Gastrocnemius medialis (tissue), 4 donors: ENCODE results near the gene WWOX. TPM values are rescaled to one million over a fixed set of nuclear protein-coding genes. Genes with fewer than 3 reads are reported as not detected.

Experiments used
- ATAC-seq, 2 donors: fragments of 150-250 bp; one replicate each; pipeline ENCODE4 v1.9.1; 2016
- DNase-seq, 2 donors: peaks; one replicate each; pipeline ENCODE4 v3.0.0-alpha.2; 2019
- H3K27ac ChIP-seq, 4 donors: fragments of 200-600 bp; sonication (generic); 1 replicate in 1 of 4; 2 replicates in 3 of 4; pipeline ENCODE4 v1.5.1; 2016 to 2018; ENCODE audit warnings: mild to moderate bottlenecking in 2 of 4, moderate library complexity in 1 of 4
- H3K27me3 ChIP-seq, 3 donors: fragments of 200-600 bp; sonication (generic) in 2 of 3; 1 replicate in 1 of 3; 2 replicates in 2 of 3; pipeline versions ENCODE4 v1.5.1 to v1.6.0; 2016 to 2019; ENCODE audit warnings: mild to moderate bottlenecking in 1 of 3, moderate library complexity in 1 of 3
- H3K36me3 ChIP-seq, 2 donors: fragments of 200-600 bp; sonication (generic) in 1 of 2; one replicate each; pipeline ENCODE4 v1.5.1; 2017 to 2018
- H3K4me1 ChIP-seq, 2 donors: fragments of 200-600 bp; sonication (generic) in 1 of 2; one replicate each; pipeline ENCODE4 v1.5.1; 2016 to 2017; ENCODE audit warnings: mild to moderate bottlenecking in 2 of 2
- H3K4me3 ChIP-seq, 4 donors: fragments of 200-600 bp; sonication (generic) in 3 of 4; 1 replicate in 1 of 4; 2 replicates in 3 of 4; pipeline ENCODE4 v1.5.1; 2016 to 2019; ENCODE audit warnings: mild to moderate bottlenecking in 2 of 4
- H3K9me3 ChIP-seq, 3 donors: fragments of 200-600 bp; sonication (generic) in 2 of 3; 1 replicate in 1 of 3; 2 replicates in 2 of 3; pipeline ENCODE4 v1.5.1; 2016 to 2019
- CTCF ChIP-seq, 5 experiments: fragments of 450-650 bp in 3 of 5; fragments of 200-600 bp in 2 of 5; sonication (generic) in 2 of 5; IDR thresholded peaks in 4 of 5; conservative IDR thresholded peaks in 1 of 5; 1 replicate in 4 of 5; 2 replicates in 1 of 5; pipeline ENCODE4 v1.5.1; 2016 to 2019; ENCODE audit warnings: antibody characterized with exemption in 5 of 5, mild to moderate bottlenecking in 3 of 5, moderate library complexity in 3 of 5
- POLR2A ChIP-seq, 2 donors: fragments of 450-650 bp; IDR thresholded peaks; one replicate each; pipeline ENCODE4 v1.6.1; 2017; ENCODE audit warnings: antibody characterized with exemption in 2 of 2, mild to moderate bottlenecking in 2 of 2, moderate library complexity in 2 of 2
- in situ Hi-C, 4 donors: fragments of 200-750 bp; cut with MboI; loops; one replicate each; pipeline versions ENCODE4 v1.15.0 to v1.8.0; 2017; ENCODE audit warnings: low sequenced_read_pairs in 4 of 4
- intact Hi-C: fragments of 100-400 bp; cut with DNase I; formaldehyde crosslinking; loops from one replicate; pipeline ENCODE4 v1.15.1; 2023; ENCODE audit warnings: low total_unique reads
- total RNA-seq, 4 donors: library from RNA; depleted of rRNA; stranded (reverse); fragments of >200 nt; gene quantifications; one replicate each; pipeline versions ENCODE4 v1.1.0 to v1.2.3, GENCODE V29; 2016

WWOX gene
- total RNA-seq, 4 donors from 2014 or later: 3.3 to 13.0 (median 6.0) TPM

DNA sequence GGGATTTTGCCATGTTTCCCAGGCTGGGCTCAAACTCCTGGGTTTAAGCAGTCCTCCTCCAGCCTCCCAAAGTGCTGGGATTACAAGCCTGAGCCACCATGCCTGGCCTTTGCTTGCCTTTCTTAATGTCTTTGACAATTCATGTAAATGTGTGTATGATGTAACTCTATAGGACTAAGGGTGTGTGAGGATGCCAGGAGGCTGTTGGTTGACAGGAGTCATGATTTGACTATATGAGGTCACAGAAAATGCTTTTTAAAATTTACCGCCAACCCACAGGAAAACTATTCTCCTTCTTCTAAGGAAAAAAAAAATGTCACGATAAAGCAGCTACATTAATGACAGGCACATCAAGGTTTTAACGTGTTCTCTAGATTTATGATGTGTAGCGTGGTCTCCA, 118.8 kb downstream of the WWOX start:
- Histone ChIP-seq H3K9me3 (no peaks in the 10 kb centered on the region), H3K36me3 (no peaks in the 10 kb centered on the region), H3K4me3 (no peak overlapping the region), H3K4me1 (peaks cover 0 to 5% of the 10 kb centered on the region in 2 donors), H3K27me3 (no peaks in the 10 kb centered on the region), H3K27ac (no peak overlapping the region)
- ATAC-seq (no peak), DNase-seq (no peak)
- in situ Hi-C loops: no loop called here
- TF ChIP-seq POLR2A (IDR thresholded peaks at IDR 0.05): no peak
- TF ChIP-seq CTCF (IDR thresholded peaks at IDR 0.05 in 4 of 5, conservative IDR thresholded peaks at IDR 0.05 in 1 of 5): no peak
- intact Hi-C loops: no loop called here

DNA sequence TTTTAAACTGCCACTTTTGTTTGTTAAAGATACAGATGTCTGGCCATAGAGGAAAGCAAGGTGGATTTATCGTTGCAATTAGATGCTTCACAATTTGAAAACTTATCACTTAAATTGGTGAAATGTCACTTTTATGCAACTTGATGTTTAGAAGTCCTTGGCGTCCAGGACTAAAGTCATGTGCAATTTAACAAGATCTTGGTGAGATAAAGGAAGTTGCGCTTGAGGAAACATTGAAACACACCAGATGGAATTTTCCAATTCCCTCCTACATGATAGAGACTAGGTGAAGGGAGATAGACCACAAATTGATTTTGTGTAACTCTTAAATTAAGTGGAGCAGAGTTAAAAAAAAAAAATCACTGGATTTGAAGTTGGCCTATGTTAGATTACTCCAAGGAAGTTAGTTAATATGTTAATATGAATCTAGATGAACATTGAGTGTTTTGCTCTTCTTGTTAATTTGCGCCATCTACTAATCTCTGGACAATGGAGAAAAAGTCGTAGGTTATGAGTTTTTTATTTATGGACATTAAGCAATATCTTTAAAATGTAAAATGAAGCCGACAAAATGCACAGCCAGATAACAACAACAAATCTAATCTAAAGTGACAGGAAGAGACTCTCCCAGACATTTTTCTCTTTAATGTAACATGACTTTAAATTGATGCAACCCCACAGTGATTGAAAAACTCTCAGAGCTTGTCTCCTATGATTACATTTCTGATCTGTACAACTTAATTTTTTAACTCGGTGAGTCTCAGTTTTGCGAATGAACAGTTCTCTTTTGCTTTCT, 119.6 kb downstream of the WWOX start:
- H3K4me3 ChIP-seq: no peak overlapping the region
- no peaks in the 10 kb centered on the region for H3K36me3 ChIP-seq
- ATAC-seq (no peak), DNase-seq (no peak)
- no peaks in the 10 kb centered on the region for H3K27me3 ChIP-seq
- intact Hi-C loops (no loop called here), in situ Hi-C loops (no loop called here)
- TF ChIP-seq POLR2A (IDR thresholded peaks at IDR 0.05) (no peak), CTCF (IDR thresholded peaks at IDR 0.05 in 4 of 5, conservative IDR thresholded peaks at IDR 0.05 in 1 of 5) (no peak)
- no peak overlapping the region for H3K27ac ChIP-seq
- no peaks in the 10 kb centered on the region for H3K9me3 ChIP-seq
- peaks cover 0 to 5% of the 10 kb centered on the region in 2 donors for H3K4me1 ChIP-seq

- no peak for ATAC-seq
- in situ Hi-C loops: no loop called here
- H3K9me3 ChIP-seq: no peaks in the 10 kb centered on the region
- intact Hi-C loops: no loop called here
- no peaks in the 10 kb centered on the region for H3K36me3 ChIP-seq
- H3K4me1 ChIP-seq: peaks cover 0 to 5% of the 10 kb centered on the region in 2 donors
- DNase-seq: no peak
- no peak overlapping the region for H3K4me3 ChIP-seq
- H3K27me3 ChIP-seq: no peaks in the 10 kb centered on the region
- TF ChIP-seq POLR2A (IDR thresholded peaks at IDR 0.05): no peak
- TF ChIP-seq CTCF (IDR thresholded peaks at IDR 0.05 in 4 of 5, conservative IDR thresholded peaks at IDR 0.05 in 1 of 5): no peak
- no peak overlapping the region for H3K27ac ChIP-seq
Observed at GRCh38 chr16:78220571-78220970, 121.1 kb downstream of the WWOX start.

GRCh38 chr16:78221892-78222291, 122.4 kb downstream of the WWOX start:
- intact Hi-C loops (no loop called here), in situ Hi-C loops (no loop called here)
- H3K4me1 ChIP-seq: peaks cover 0 to 5% of the 10 kb centered on the region in 2 donors
- ATAC-seq (no peak), DNase-seq (no peak)
- no peak overlapping the region for H3K4me3 ChIP-seq
- H3K27ac ChIP-seq: no peak overlapping the region
- H3K27me3 ChIP-seq: no peaks in the 10 kb centered on the region
- no peaks in the 10 kb centered on the region for H3K9me3 ChIP-seq
- H3K36me3 ChIP-seq: no peaks in the 10 kb centered on the region
- TF ChIP-seq CTCF (IDR thresholded peaks at IDR 0.05 in 4 of 5, conservative IDR thresholded peaks at IDR 0.05 in 1 of 5): no peak
- TF ChIP-seq POLR2A (IDR thresholded peaks at IDR 0.05): no peak
